Measurements from ENCODE around the gene TGFBR2.

GRCh38 chr3:30581067-30581585 is 25.3 kb upstream of the TGFBR2 start:
- TF ChIP-seq CTCF (optimal IDR thresholded peaks at IDR 0.05 in 1 of 3, IDR thresholded peaks at IDR 0.05 in 1 of 3, conservative IDR thresholded peaks at IDR 0.05 in 1 of 3; ENCODE audit: extremely low read depth in 1 of 3, insufficient read depth in 2 of 3, low read length in 3 of 3) (no peak), EZH2 (IDR thresholded peaks at IDR 0.05; ENCODE audit: low read length) (no peak)

Data from keratinocyte (primary cell).